ENCODE data around the gene ST6GAL1.

The ST6GAL1 gene

GRCh38 chr3:187085021-187085666 lies 154.8 kb downstream of the ST6GAL1 start:
- no peak for DNase-seq

DNA sequence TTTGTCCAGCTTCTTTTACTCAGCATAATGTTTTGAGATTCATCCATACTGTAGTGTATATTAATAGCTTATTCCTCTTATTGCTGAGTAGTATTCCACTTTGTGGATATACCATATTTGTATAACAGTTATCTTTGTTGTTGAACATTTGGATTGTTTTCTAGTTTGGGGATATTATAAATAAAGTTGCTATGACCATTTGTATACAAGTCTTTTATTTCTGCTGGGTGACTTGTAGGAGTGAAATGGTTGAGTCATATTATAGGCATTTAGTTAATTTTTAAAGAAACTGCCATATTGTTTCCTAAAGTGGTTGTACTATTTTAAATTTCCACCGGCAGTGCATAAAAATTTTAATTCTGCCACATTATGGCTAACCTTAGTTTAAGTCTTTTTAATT lies 155.6 kb downstream of the ST6GAL1 start:
- no peak for DNase-seq

GRCh38 chr3:187086831-187087230 lies 156.5 kb downstream of the ST6GAL1 start:
- DNase-seq = no peak

DNA sequence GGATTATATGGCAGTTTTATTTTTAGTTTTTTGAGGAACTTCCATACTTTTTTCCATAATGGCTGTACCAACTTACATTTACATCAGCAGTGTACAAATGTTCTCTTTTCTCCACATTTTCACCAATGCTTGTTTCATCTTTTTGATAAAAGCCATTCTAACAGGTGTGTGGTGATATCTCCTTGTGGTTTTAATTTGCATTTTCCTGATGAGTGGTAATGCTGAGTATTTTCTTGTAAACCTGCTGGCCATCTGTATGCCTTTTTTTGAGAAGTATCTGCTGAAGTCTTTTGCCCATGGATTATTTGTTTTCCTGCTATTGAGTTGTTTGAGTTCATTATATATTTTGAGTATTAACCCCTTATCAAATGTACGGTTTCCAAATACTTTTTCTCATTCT lies 158.4 kb downstream of the ST6GAL1 start:
- DNase-seq = no peak

DNA sequence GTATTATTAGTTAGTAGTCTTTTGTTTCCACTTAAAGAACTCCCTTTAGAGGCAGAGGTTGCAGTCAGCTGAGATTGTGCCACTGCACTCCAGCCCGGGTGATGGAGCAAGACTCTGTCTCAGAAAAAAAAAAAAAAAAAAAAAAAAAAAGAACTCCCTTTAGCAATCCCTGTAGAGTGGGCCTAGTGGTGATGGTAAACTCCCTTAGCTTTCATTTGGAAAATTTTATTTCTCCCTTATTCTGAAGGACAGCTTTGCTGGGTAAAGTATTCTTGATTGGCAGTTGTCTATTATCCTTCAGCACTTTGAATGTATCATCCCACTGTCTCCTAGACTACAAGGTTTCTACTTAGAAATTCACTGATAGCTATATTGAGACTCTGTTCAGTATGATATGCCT lies 163.0 kb downstream of the ST6GAL1 start:
- DNase-seq = no peak

DNA sequence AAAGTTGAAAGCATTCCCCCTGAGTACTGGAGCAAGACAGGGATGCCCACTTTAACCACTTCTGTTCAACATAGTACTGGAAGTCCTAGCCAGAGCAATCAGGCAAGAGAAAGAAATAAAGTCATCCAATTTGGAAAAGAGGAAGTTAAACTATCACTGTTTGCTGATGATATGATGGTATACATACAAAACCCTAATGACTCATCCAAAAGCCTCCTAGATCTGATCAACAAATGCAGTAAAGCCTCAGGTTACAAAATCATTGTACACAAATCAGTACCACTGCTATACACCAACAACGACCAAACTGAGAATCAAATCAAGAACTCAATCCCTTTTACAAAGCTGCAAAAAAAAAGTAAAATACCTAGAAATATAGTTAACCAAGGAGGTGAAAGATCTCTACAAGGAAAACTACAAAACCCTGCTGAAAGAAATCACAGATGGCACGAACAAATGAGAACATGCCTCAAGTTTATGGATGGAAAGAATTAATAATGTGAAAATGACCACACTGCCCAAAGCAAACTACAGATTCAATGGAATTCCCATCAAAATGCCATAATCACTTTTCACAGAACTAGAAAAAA lies 168.7 kb downstream of the ST6GAL1 start:
- DNase-seq = no peak

DNA sequence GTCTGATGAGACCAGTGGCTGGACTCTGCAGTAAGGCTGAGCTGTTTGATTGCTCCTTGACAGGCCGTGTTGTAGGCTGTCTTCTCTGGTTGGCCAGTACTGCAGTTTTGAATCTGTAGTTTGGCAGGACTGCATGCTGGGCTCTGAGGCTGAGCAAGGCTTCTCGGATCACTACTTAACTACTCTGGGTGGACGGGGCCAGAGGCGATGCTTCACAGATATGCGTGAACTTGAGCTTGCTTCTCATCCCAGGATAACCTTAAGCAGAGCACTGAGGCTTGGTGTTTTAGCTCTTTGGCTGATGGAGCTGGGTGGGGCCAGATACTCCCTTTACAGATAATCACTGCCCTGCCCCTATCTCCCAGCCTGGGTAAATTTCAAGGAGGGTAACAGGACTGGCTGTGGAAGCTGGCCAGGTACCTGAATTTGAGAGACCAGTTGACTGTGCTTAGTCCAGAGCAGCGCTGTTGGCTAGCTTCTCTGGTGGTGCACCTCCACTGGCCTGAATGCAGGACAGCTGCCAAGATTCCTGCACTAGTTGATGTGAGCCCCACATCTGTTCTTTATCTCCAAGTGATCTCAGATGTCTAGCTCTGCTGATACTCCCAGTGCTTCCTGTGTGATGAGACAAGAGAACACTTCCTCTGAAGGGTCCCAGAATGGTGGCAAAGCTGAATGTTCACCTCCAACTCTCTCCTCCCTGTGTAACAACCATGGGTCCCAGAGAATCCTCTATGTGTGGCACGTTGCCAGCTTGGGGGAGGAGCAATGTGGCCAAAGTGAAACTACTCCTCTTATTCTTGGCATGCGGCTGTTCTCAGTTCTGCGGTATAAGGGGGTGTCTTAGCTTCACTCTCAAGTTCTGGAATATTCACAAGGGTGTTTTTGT lies 171.1 kb downstream of the ST6GAL1 start:
- DNase-seq = no peak

DNA sequence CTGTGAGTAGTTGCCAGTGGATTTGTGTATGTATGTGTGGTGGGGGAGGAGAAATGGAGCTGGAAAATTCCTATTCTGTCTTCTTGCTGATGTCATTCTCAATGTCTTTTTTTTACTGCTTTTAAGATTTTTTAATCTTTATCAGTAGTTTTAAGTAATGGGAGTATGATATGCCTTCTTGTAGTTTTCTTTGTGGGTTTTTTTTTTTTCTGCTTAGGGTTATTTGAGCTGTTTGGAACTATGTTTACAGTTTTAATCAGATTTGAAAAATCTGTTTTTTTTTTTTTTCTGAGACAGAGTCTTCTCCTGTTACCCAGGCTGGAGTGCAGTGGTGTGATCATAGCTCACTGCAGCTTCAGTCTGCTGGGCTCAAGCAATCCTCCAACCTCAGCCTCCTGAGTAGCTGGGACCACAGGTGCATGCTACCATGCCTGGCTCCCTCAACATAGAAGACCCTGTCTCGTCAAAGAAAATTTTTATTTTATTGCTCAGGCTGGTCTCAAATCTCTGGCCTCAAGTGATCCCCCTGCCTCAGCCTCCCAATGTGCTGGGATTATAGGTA lies 171.8 kb downstream of the ST6GAL1 start:
- DNase-seq = no peak

- no peak for DNase-seq
These were observed 172.9 kb downstream of the ST6GAL1 start for GRCh38 chr3:187103251-187103650.

DNA sequence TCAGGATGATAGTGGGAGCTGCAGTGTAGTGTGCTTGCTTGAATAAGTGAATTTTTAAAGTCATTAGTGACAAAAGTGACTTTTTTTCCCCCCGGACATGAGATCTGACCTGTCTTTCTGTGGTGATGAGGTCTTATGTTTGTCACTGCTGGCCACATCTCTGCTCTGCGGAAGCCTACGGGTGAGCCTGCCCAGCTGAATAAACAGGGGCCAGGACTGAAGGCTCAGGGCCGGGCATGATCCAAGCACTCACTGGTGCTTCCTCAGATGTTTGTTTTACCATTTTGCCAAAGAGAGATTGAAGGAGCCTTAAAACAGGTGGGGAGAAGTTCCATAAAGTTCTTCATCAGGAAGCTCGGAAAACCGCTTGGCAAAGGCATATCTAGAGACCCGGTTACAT lies 174.0 kb downstream of the ST6GAL1 start:
- no peak for DNase-seq

- DNase-seq = no peak
These were observed 174.6 kb downstream of the ST6GAL1 start for GRCh38 chr3:187104933-187105332.

DNA sequence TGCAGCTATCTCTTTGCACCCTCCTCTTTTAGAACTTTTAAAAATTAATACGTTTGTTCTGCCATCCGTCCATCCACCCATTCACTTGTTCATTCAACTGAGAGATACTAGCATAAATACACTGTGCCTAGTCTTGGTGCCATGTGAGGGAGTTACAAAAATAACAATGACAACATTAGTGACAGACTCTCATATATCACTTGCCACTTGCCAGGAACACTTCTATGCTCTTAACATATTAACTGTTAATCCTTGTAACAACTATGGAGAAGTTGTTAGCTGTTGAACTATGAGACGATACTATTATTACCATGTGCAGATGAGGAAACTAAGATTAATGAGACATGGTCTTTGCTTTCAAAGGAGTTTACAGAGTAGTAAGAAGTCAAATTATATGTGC lies 175.4 kb downstream of the ST6GAL1 start:
- DNase-seq = no peak

DNA sequence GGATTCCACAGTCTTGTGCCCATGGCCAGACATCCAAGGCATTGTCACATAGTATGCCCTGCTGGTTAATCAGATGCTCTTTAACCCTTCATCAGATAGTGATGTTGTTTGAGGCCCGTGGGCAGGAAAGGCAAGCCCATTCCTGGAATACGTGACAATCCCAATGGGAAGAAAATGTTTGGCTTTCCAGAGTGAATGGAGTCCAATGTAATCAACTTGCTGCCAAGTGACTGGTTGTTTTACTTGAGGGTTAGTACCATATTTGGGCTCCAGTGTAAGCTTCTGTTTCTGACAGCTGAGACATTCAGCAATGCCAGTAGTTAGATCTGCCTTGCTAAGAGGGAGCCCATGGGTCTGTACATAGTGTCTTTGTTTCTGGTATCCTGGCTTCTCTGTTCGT lies 177.7 kb downstream of the ST6GAL1 start:
- DNase-seq = no peak

- DNase-seq = no peak
These were observed 179.8 kb downstream of the ST6GAL1 start for GRCh38 chr3:187110156-187110555.

GRCh38 chr3:187112934-187113793 lies 182.8 kb downstream of the ST6GAL1 start:
- DNase-seq = no peak

GRCh38 chr3:187114511-187114910 lies 184.2 kb downstream of the ST6GAL1 start:
- no peak for DNase-seq

GRCh38 chr3:187120326-187120725 lies 190.0 kb downstream of the ST6GAL1 start:
- no peak for DNase-seq

- no peak for DNase-seq
These were observed 191.9 kb downstream of the ST6GAL1 start for GRCh38 chr3:187122261-187122660.

GRCh38 chr3:187125319-187126031 lies 195.1 kb downstream of the ST6GAL1 start:
- DNase-seq = no peak
